Stimulated activated CD4-positive, alpha-beta T cell treated with anti-CD3 and anti-CD28 coated beads, Interleukin-4, amount 100 ng/mL, for 24 hours (primary cell): ENCODE results near the gene MTHFSD.

ENCODE experiments used
- DNase-seq: peaks from one replicate; pipeline ENCODE4 v3.0.0-alpha.2; 2020

Gene MTHFSD

DNA sequence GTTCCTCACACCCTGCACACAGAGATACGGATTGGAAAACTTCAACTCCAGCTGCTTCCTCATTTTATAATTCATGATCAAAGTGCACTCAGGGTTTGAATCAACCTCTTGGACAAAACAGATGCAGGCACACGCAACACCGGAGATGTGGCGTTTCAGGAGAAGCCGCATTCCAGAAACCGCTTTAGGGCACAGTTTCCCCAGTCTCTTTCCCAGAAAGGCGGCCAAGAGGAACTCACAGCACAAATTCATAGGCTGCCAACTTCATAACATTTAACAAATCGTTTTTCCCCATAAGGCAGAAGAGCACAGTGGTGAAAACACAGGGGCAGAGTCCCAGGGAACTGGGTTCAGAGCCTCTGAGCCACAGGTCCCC is 8.4 kb downstream of the MTHFSD start:
- no peak for DNase-seq

- DNase-seq: no peak
Measured at GRCh38 chr16:86545954-86546637, 8.9 kb downstream of the MTHFSD start.

- no peak for DNase-seq
Measured at GRCh38 chr16:86545481-86545880, 9.6 kb downstream of the MTHFSD start.

DNA sequence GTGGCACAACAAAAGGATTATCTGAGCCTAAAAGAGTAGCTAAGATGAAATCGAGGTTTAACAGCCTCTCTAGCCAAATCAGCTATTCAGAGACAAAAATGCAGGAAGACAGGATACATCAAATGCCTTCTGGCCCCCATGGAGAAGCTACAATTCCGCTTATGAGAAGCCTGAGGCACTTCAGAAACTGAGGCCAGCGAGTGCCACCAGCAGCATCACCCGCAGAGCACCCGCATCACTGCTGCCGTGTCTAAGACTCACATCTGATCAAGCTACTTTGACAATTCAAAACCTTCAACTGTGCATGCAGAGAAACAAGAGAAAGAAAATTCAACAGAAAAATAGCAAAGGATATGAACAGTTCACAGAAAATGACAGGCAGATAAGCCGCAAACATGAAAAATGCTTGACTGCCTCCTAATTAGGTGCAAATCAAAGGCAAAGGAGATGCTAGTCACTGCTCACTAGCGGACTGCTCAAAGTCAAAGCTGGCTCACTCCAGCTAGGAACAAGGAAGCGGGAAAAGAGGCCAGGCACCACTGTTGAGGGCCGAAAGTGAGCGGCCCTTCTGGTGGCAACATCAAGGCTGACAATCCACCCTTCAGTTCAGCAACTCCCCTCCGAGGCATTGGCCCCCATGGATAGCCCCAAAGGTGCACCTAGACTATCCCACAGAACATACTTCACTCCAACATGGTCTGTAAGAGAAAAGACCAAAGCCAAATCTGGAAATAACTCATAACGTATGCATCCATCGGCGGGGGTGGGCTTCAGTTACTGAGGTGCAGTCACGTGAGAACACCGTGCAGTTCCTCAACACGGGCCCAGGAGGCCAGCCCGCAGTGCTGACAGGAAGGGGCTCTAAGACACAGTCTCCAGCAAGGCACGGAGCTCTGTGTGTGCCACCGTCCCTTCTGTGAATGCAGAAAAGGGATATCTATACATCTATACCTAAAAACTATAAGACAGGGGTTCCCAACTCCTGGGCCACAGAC is 12.0 kb downstream of the MTHFSD start:
- no peak for DNase-seq

GRCh38 chr16:86541560-86541959 is 13.5 kb downstream of the MTHFSD start:
- DNase-seq: no peak

- DNase-seq: no peak
Measured at GRCh38 chr16:86540894-86541293, 14.1 kb downstream of the MTHFSD start.

DNA sequence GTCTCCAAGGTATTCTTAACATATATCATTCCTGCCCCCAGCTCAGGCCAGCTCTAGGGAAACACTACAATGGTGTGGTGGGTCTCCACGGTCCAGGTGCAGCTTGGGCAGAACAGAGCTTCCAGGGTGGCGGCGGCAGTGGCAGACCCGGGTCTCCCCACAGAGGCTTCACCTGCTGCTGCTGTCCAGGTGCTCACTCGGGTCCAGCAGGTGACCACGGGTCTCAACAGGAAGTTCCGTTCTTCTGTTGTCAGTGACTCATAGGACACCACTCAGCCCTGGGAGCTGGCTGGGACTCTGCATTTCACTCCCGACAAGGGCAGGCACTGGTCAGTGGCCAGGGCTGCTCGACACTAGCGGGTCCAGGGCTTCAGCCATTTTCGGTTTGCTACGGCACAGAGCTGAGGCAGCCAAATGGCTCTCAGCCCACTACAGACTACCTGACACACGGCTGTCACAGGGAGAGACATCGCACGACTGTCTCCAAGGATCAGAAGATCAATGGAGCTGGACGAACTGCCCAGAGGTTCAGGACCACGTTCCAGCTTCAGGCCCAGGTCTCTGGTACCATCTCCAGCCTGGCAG is 16.7 kb downstream of the MTHFSD start:
- DNase-seq: no peak

DNA sequence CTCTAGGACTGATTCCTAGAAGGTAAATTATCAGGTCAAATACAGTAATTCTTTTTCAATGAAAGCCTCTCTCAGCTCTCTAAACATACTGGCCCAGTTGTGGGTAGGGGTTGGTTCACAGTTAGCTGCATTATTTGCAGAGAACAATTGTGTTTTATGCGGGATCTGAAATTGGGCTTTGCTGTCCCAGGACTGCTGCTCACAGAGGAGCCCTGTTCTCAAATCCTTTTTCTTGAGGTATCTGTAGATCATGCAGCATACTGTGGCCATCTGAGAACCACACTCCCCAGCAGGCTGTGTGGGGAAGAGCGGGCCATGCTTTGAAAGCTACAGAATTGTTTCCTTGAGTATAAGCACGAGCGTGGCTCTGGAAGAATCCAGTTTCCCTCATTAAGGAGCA is 17.5 kb downstream of the MTHFSD start:
- no peak for DNase-seq

DNA sequence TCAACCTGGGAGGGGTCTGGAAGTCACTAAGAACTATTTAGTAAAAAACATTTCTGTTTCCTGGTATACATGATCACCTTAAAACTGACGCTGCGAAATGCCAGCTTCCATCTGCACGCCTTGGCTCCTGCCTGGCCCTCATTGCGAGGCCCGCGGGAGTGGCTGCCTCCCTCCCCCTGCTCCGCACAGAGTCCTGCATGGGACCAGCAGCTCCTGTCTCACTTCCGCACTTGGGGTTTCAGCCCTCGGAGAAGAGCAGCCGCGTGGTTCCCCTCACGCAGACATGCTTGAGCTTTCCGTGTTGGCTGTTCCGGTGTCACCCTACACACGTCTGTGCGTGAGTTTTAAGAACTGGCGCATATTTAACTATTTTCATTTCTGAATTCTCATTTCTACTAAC is 18.4 kb downstream of the MTHFSD start:
- DNase-seq: no peak

DNA sequence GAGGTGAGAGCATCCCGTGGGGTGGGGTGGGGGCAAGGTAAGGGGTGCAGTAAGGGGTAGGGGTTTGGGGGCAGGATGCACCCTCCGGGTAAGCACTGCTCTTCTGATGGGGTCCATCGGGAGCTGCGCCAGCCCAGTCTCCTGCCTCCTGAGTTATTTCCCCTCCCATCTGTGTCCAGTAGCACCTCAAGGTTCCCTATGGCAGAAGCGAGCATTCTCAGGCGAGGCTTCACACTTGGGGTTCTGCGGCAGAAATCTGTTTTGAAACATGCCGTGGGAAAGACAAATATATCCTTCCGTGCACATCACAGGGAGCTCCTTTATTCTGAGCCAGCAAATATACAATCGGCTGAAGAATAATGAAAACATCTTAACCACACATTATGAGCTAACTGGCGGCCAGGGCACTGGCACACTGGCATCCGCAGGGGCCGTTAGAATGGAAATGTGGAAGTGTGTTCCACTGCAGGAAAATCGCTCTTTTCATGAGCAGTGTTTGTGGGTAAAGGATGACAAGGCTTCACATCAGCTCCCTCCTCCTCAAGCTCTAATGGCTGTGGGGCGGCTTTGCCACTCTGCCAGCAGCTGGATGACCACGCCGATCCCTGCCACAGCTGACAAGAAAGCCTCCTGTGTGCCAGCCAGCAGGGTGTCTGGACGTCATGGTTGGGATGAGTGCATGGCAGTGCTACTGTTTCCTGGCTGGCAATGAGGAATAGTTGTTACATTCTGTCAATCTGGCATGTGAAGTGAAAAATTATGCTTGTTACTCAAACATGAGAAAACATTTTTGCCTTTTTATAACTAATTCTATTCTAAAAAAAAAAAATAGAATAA is 20.0 kb downstream of the MTHFSD start:
- no peak for DNase-seq

GRCh38 chr16:86533767-86534351 is 21.2 kb downstream of the MTHFSD start:
- no peak for DNase-seq

DNA sequence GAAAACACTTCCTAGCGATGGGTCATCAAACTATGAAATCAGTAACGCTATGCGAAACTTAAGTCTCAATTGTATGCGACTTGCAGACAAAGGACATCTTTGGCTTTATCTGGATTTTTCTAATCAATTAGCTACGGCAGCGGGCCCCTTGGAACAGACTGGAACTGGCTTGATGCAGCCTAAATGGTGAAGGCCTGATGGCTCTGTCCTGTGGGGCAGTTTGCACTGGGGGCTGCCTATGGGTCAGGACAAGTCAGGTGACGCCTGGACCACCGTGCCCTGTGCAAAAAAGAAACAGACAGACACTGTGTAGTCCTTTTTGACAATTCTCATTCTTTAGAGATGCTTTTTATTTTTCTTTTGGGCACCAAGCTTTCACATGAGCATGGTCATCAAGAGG is 22.0 kb downstream of the MTHFSD start:
- no peak for DNase-seq

DNA sequence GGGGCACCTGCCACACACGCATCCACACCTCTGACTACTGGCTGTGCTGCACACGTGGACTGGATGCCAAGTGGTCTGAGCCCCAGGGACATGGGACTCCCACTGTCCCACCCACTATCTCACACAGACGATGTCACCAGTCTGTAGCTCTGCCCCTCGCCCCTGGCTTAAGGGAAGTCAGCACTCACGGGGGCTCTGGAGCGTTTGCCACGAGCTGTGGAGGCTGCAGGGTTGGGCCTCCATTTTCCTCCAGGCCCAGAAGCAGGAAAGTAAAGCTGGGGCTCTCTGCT is 22.6 kb downstream of the MTHFSD start:
- DNase-seq: no peak

DNA sequence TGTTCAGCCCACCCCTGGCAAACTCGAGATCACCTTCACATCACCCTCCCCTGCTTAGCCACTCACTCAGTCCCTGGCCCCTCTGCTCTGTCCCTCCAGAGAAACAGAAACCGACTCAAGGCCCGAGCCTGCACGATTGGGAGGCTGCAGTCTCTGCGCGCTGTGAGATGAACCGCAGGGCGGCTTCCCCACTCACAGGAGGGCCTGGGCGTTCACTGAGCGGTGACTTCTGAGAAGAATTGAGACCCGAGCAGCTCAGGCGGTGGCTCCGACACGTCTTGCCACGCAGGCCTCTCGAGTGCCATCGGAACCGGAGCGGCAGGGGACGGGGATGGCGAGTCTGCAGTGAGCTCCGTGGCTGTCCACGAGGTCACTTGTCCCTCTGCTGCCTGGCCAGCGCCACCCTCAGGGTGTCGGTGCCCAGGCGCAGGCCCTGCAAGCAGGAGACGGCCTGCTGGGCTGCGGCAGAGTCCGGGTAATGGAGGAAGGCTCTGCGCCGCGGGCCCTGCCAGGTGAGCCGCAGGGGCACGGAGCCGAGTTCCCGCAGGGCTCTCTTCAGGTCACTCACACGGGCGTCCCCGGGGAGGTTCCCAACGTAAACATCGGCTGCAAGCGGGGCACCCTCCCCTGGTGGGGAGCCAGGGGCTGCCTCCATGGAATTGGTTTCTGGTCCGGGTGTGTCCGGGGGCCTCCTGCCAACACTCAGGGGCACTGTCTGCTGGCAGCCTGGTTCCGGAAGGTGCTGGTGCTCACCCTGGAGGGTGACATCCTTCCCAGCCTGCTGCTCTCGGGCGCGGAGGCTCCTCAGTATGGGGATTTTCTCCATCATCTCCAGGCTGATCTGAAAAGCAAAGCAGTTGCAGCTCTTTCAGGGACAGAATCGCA is 23.2 kb downstream of the MTHFSD start:
- DNase-seq: no peak

DNA sequence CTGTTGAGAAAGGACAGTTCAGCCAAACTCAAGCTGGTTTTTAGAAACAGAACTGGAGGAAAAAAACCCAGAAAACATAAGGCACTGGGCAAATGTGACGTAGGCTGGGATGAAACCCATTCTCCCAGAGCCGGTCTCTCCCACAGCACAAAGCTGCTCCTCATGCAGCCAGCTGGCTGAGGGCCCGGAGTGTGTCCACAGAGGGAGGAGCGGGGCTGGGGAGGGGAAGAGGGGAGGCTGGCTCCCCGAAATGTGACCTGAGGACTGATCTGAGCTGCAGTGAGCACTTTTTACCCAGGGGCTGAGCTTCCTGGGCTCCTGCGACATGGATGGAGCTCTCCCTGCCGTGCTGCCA is 23.9 kb downstream of the MTHFSD start:
- DNase-seq: no peak

DNA sequence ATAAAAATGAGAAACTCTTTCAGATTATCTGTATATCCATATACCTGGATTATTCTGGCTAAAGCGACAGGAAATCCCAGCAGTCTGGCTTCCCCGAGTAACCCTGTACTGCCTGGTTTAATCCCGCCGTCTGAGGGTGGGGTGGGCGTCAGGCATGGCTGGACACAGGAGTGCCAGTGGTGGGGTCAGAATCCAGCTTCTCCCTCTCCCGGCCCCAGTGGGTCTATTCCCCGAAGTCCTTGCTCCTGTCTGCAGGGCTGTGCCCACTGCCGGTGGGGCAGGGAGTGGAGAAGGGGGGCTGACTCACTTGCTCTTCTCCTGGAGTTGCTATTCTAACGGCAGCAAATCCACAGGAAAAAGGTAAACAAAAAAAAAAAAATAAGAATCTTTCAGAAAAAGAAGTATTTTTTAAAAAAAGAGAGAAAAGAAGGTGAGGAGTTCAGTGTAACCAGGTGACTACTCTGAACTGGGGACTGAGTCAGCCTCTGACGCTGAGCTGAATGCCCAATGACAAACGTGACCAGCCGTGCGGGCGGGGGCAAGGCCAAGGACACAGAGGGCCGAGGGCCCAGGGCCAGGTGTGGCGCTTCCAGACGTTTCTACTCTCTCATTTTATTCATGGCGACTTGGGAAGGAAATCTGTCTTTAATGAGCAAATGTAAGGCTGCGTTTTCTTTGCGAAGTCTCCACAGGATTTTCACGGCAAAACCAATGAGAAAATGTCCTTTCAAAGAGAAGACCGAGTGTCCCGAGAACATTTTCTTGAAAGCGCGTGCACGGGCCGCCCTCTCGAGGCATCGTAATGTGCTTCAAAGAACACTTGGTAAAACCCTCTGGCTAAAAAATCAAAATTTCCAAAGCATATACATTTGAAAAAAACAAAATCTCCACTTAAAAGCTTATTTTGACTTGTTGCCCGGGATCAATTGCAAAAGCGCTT is 24.5 kb downstream of the MTHFSD start:
- no peak for DNase-seq

GRCh38 chr16:86529160-86529559 is 25.9 kb downstream of the MTHFSD start:
- DNase-seq: no peak

GRCh38 chr16:86528061-86528929 is 26.7 kb downstream of the MTHFSD start:
- no peak for DNase-seq

GRCh38 chr16:86527366-86527765 is 27.7 kb downstream of the MTHFSD start:
- DNase-seq: no peak

GRCh38 chr16:86525696-86526095 is 29.3 kb downstream of the MTHFSD start:
- no peak for DNase-seq
